Measurements from ENCODE around the gene GPR31.
"Not testable (repeated sequence)": the region's sequence is repeated elsewhere in the genome, so short reads cannot be mapped to it uniquely, and the experiment has no call there.

GPR31 gene, protein sequence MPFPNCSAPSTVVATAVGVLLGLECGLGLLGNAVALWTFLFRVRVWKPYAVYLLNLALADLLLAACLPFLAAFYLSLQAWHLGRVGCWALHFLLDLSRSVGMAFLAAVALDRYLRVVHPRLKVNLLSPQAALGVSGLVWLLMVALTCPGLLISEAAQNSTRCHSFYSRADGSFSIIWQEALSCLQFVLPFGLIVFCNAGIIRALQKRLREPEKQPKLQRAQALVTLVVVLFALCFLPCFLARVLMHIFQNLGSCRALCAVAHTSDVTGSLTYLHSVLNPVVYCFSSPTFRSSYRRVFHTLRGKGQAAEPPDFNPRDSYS

DNA sequence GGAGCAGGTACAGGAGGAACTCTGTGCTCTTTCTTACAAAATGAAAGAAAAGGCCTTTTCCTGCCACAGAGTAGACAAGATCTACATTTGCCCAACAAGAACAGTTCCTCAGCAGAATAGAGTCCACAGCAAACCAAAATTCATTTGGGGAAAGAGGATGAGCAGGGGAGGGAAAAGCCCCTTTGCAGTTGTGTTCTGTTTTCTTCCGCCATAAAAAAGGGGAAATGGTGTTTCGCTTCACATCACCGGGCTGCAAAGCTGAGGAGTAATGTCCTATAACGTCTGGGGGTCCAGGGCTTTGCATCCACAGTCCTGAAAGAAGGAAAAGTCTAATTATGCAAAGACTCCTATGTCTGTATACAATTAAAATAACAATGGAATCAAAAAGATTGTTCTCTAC is at the start of gene GPR31:
Gene GPR31, minus strand, starts transcription at position 118 of the 400 bp plus-strand sequence. CDS start 149 bp downstream, outside the sequence.
- DNase-seq (ENCODE audit: low spot score) = no peak

DNA sequence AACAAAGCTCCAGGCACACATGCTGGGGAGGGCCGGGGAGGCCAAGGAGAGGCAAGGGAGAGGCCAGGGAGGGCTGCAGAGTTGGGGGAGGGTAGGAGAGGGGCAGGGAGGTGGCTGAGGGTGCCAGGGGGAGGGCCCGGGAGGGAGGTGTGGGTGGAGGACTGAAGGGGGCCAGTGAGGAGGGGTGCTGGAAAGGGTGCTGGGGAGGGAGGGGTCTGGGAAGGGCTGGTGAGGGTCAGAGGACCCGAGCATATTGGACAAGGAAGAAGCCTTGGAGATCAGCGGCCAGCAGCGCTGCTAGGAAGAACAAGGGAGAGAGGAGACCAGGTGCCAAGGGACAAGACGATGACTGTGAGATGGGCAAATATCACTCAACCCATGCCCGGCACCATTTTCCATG is 49.7 kb upstream of the GPR31 start:
- no peak for DNase-seq (ENCODE audit: low spot score)

DNA sequence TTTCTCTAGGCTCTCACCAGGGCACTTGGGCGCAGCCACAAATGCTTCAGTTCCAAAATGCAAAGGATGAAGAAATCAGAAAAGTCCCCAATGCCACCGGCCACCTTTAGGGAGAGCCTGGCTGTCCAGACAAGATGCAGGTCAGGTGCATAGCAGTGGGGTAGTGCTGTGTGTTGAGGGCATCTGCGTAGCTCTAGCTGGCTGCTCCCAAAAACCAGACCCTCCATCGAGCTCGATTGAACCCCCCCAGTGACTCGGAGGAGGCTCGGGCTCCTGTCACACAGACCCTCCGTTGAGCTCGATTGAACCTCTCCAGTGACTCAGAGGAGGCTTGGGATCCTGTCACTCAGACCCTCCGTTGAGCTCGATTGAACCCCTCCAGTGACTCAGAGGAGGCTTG is 47.5 kb upstream of the GPR31 start:
- not testable (repeated sequence) for DNase-seq (ENCODE audit: low spot score)

DNA sequence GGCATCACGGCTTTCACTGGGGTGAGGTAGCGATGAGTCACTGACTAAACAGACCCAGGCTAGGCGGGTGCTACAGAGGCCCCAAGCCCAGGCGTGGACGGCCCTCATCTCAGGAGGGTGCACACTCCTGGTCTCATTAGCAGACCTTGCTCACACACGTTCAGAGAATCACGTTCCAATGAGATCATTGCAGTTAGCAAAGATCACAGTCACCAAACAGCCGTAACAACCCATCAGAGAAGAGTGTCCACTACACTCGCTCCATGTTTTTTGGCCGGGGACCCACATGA is 46.2 kb upstream of the GPR31 start:
- DNase-seq (ENCODE audit: low spot score) = not testable (repeated sequence)

DNA sequence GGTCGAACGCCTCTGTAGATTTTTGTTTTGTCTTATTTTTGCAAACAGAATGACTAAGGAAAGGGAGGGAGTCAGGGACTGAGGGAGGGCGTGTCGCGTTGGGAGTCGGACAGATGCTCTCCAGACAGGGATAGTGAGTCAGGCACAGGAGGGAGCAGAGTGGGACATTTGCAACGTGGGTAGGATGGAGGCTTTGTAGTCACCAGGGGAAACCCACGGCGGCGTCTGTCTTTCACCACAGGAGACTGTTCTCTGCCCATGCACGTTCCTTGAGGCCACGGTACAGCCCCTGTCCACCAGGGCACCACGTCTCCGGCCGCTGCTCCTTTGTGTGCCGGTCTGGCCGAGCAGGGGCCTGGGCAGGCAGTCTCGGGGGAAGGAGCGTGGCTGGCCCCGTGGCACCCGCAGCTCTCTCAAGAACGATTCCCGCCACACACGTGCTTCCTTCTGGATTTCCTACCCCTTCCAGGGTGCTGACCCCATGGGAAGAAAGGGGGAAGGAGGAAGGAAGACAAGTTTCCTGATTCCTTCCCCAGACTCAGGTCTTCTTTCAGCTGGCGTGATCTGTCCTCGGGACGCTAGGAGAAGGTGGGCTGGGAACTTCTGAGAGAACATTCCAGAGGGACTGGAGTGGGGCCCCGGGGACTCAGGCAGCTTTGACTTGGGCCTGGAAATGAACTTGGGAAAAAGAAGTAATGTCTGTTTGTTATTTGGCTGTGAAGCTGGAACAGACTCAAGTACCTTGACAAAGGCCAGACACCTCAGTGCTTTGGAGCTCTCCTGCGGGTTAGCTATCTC is 45.7 kb upstream of the GPR31 start:
- not testable (repeated sequence) for DNase-seq (ENCODE audit: low spot score)

DNA sequence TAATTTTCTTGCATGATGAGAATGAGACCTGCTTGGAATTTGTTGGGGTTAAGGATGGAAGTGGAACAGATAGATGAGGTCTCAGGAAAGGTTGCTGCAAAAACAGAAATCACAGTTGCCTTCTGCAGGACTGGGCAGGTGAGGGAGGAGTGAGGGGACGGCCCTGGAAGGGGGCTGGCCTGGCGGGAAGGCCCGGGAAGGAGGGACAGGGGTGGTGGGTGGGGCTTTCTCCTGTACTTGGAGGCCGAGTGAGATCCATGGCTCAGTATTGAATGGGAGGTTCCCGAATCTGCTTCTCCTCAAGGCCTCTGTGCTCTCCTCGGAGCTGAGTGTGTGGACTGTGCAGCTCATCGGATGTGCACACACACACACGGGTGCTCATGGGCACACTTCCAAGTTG is 44.8 kb upstream of the GPR31 start:
- not testable (repeated sequence) for DNase-seq (ENCODE audit: low spot score)

DNA sequence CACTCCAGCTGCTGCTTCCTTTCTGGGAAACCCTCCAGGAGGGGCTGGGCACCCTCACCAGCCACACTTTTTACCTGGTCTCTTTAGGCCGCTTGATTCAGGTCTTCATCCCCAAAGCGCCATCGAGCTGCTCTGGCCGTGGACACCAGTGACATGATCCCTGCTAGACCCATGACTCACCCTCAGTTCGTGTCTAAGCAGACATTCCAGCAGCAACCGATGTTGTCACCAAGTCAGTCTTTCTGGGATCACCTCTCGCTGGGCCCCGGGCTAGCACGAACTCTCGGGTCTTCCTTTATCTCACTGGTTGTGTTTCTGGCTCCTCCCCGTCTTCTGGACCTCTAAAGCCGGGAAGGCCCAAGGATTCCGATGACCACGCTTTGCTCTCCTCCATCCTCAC is 43.0 kb upstream of the GPR31 start:
- no peak for DNase-seq (ENCODE audit: low spot score)

DNA sequence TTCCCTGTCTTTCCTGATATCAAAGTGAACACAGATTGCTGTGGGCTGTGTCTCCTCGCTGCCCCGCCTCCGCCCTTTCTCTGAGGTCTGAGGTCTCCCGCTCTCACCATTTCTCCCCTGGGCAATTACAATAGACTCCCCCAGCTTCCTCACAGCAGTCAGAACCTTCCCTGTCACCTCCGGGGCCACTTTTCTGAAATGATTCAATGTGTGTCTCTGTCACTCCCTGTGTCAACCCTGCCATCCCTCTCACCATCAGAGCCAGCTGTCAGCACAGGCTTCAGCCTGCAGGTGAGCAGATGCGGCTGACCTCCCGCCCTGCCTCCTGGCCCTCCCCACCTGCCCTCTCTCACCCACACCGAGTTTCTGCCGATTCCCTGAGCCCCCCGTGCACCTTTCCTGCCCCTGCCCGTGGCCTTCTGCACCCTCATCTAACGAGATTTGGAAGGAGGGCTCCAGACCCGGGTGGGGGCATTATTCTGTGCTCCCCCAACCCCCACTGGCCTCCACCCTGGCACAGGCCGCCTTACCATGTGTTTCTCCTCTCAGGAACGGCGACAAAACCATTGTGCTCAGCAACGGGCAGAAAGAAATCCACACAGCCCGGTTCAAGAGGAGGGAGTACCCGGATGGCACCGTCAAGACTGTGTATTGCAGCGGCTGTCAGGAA is 38.3 kb upstream of the GPR31 start:
- not testable (repeated sequence) for DNase-seq (ENCODE audit: low spot score)

DNA sequence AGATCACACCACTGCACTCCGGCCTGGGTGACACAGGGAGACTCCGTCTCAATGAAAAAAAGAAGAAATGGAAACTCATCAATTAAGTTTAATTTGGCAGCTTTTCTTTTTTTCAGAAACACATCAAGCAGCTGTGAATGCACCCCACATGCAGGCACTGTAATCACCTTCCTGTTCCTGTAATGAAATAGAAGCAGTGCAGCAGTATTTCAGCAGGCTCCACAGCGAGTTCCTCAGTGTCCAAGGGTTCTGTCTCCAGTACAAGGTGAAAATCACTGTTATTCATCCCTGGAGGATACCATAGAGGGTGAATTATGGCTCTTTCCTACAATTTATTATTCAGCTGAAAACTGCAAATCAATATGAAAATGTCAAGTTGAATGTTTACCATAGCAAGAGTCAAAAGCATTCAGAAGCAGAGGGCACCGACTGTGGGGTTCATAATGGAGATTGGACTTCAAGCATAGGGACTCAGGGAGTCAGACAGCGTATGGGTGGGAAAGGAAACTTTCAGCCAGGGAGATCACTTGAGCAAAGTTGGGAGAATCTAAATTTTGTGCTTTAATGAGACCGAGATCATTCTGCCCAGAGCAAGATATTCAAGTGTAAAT is 35.8 kb upstream of the GPR31 start:
- not testable (repeated sequence) for DNase-seq (ENCODE audit: low spot score)

DNA sequence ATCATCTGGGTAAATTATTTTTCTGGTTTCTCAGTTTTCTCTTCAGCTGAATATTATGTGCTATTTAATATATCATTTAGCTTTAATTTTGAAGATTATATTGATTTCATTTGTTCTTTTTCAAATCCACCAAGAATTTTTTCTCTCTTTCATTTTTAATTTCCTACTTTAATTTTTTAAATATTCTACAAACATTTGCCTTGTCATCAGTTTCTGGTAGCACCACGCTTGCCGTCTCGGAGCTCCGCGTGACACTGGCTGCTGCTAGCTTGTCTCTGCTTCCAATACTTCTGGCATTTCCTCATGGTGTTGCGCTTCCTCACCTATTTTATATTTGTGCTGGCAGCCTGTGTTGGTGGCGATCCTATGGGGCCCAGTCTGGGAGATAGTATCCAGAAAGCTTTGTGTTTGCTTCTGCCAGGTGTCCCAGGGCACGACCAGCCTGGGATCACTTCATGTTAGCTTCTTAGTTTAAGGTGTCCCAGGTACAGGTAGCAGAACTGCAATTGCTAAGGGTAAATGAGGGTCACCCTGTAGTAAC is 33.3 kb upstream of the GPR31 start:
- not testable (repeated sequence) for DNase-seq (ENCODE audit: low spot score)

DNA sequence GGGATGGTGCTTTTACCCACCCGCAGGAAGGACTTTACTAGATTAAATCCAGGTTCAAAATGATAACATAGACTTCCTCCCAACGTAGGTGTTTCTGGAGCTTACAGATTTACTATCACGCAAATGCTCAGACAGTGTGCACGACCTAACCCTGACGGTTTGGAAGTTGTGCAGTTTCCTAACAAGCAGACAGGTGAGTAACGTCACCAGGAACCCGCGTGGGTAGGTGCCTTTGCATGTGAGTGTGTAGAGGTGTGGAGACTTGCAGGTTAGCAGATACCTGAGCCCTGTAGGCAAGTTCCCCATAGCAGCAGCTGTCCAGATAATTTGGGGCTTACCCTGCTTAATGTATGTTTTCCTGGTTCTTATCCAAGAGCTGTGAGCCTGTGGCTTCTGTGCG is 29.5 kb upstream of the GPR31 start:
- DNase-seq (ENCODE audit: low spot score) = not testable (repeated sequence)

DNA sequence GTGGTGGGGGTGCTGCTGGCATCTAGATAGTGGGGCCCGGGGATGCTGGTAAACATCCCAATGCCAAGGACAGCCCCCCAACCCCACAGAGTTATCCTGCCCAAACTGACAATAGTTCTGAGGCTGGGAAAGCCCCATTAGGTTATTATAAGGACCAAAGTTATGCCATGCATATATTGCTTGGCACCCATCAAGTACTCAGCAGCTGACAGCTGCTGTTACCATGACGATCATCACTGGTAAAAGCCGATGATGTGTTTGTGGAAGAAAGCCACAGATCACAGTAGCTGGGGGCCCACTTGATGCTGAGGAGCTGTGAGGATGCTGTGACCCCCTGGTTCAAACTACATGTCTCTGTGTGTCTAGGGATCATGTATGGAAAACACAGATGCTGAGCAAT is 27.3 kb upstream of the GPR31 start:
- DNase-seq (ENCODE audit: low spot score) = not testable (repeated sequence)

DNA sequence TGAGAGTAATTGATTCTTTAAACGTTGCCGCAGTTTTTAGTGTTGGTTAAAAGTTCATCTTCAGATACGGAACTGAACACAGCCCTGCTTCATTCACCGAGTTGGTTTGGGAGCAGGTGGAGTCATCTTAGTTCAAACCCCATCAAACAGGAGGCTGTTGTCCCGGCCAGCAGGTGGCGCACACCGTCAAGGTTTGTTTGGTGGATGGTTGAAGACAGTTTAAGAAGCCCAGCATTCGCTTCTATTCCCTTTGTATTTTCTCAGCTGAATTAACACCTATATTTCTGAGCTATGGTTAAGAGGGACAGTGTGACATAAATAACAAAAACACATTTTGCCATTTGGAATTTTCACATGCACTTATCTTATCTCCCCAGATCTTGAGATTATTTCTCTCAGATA is 25.1 kb upstream of the GPR31 start:
- not testable (repeated sequence) for DNase-seq (ENCODE audit: low spot score)

DNA sequence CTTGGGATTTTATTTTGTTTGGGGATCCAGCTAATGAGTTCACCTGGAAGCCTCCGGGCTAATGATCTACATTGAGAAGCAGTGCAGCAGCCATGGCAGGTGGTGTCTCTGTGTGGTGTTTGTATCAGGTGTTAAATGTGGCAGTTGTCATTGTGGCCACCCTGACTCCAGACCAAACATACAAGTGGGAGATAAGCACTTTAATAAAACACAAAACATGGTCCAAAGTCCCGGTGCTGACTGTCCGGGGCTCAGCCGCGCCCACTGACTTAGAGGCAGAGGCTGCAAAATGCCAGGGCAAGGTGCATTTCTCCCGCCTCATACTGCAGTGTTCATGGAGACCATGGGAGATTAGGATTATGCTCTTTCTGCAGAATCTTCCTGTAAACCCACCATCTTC is 23.6 kb upstream of the GPR31 start:
- DNase-seq (ENCODE audit: low spot score) = not testable (repeated sequence)

DNA sequence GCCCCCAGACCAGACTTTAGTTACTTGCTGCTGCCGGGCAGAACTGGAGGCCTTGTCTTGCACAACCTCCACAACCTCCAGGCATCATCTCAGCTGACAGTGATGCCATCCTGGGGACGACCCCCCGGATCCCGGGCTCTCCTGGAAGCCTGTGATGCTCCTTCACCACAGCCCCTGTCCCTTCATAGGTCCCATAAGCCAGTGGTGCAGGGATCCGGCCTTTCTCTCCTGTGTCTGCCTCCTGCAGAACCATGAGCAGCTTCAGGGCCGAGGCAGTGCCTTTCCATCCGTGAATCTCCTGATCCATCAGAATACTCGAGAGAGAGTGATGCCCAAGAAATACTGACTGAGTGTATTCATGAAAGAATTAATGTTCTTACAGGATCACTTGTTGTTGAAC is 22.3 kb upstream of the GPR31 start:
- not testable (repeated sequence) for DNase-seq (ENCODE audit: low spot score)

DNA sequence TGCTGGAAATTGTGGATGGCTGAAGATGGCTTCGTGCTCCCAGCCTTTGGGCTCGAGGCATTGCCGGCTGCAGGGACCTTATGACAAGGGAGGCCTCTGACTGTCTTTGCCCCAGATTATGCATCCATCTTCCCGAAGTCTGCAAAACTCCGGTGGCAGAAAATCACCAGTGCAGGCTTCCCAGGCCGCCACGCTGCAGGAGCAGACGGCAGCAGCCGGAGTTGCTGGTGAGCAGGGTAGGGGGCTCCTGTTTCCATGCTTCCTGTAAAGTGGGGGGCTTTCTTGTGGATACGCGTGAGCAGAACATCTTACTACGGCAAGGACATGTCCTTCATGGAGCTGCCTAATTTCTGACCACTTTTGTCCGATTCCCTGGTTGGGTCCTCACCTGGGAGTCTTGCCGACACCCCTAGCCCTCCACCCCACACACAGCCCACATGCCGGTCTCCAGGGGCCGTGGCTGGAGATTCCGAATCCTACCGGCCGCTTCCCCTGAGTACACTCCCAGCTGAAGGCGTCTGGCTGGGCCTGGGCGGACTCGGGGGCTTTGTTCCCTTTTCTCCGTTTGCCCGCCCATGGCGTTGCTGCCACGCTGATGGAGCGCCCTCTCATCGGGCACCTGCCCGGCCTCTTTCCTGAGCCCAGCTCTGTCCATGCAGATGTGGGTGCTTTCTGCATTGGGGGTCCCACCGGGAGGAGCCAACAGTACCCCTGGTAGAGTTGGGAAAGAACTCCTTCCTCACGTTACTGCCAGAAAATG is 21.3 kb upstream of the GPR31 start:
- not testable (repeated sequence) for DNase-seq (ENCODE audit: low spot score)

DNA sequence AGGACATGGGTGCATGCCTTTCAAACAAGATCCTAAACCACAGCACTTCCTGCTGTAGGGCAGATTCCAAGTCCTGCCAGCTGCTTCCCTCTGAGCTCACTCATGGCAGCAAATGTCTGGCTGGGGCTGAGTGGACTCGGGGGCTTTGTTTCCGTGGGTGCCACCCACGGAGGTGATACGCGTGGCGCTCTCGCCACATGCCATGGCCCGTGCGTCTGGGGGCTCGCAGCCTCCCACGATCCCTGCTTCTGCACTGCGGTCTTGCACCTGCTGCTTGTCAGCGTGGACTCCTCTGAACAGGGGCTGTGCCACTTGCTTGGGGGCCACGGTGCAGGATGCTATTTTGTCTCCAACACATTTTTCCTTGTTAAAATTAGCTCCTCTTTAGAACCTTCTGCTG is 19.5 kb upstream of the GPR31 start:
- DNase-seq (ENCODE audit: low spot score) = not testable (repeated sequence)

DNA sequence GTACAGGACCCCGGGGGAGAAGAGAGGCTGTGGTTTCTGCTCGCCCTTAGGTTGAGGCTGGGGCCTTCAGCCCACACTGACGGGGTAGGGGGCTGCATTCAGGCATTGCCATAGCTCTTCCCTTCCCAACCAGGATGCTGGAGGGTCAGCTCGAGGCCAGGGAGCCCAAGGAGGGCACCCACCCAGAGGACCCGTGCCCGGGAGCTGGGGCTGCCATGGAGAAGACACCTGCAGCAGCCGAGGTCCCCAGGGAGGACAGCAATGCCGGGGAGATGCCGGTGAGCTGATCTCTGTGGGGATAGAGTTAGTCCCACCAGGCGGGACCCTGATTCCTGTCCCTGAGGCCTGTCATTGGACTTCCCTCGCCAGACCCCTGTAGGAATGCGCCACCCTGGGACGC is 14.2 kb upstream of the GPR31 start:
- DNase-seq (ENCODE audit: low spot score) = not testable (repeated sequence)

DNA sequence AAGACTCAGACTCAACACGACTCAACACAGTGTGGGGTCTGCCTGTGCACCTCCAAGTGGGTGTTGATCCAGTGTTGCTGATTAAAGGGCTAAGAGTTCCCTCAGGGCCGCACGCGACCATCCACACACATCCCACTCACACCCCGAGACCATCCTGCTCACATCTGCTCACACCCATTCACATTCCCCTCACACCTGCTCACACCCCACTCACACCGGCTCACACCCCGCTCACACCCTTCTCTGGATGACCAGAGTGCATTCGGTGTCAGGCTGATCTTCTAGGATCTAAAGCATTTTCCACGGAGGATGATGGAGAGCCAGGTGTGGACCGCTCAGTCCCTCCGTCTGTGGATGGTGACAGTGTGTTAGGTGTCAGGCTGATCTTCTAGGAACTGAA is 13.5 kb upstream of the GPR31 start:
- DNase-seq (ENCODE audit: low spot score) = not testable (repeated sequence)

DNA sequence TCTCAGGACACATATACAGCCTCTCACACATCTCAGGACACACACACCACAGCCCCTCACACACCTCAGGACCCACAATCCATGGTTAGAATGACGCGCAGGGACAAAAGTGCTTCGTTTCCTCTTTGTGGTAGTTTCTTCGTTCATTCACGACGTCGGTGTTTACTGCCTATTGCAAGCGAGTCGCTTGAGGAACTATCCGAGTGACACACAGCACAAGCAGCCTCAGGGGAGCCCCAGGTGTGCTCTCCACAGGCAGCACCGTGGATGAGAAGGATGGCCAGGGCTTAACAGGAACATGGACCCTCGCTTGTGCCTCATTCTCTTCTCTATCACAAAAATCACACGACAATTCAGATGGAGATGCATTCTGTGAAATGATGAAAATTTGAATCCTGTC is 12.1 kb upstream of the GPR31 start:
- not testable (repeated sequence) for DNase-seq (ENCODE audit: low spot score)

DNA sequence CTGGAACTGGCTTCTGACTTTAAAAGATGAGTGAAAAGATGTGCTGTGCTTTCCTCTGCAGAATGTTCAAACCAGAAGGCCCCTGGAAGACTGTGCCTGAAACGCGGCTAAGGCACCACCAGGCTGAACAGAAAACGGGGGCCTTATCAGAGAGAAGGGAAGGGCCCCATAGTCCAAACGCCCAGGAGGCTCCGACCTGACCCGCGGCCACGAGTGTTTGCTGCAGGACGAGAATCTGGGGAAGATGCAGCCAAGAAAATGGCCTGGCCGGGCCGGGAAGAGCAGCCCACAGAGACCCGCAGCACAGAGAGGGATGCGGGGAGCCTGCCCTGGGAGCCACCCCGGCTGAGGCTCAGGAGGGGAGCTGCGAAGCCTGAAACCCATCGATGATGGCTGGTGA is 10.5 kb upstream of the GPR31 start:
- not testable (repeated sequence) for DNase-seq (ENCODE audit: low spot score)
